ACC112 (cell line): Measurements from ENCODE around the gene AARS2.

Experiments used
- H2AFZ ChIP-seq: fragments of 200-600 bp; sonication (generic); one replicate; pipeline ENCODE4 v1.6.0; 2017; ENCODE audit warnings: antibody characterized with exemption, low read length; ENCODE audit not compliant: unreplicated experiment
- H3K27ac ChIP-seq: fragments of 200-600 bp; sonication (generic); 2 replicates; pipeline ENCODE4 v1.5.1; 2014; ENCODE audit warnings: low read depth, mild to moderate bottlenecking, antibody characterized with exemption, low read length, moderate library complexity
- H3K27me3 ChIP-seq: fragments of 200-600 bp; sonication (generic); 2 replicates; pipeline ENCODE4 v1.6.1; 2014; ENCODE audit warnings: mild to moderate bottlenecking, antibody characterized with exemption, low read length, moderate library complexity, mixed read lengths; ENCODE audit not compliant: insufficient read depth
- H3K36me3 ChIP-seq: fragments of 200-600 bp; sonication (generic); 2 replicates; pipeline ENCODE4 v1.6.1; 2016; ENCODE audit warnings: mild to moderate bottlenecking, antibody characterized with exemption, low read length, moderate library complexity, mixed read lengths; ENCODE audit not compliant: insufficient read depth
- H3K4me1 ChIP-seq: fragments of 200-600 bp; sonication (generic); one replicate; pipeline ENCODE4 v1.6.1; 2016; ENCODE audit warnings: low read length, mixed read lengths; ENCODE audit not compliant: insufficient read depth, unreplicated experiment, control insufficient read depth
- H3K4me3 ChIP-seq: fragments of 200-600 bp; sonication (generic); 2 replicates; pipeline ENCODE4 v1.5.1; 2014; ENCODE audit warnings: mild to moderate bottlenecking, low read depth, low read length
- H3K79me2 ChIP-seq: fragments of 200-600 bp; sonication (generic); one replicate; pipeline ENCODE4 v1.6.0; 2016; ENCODE audit warnings: low read length; ENCODE audit not compliant: control insufficient read depth, unreplicated experiment, insufficient read depth

Gene AARS2

GRCh38 chr6:44254191-44255104, 58.7 kb downstream of the AARS2 start:
- Histone ChIP-seq H3K27ac (no peak overlapping the region), H3K27me3 (no peaks in the 10 kb centered on the region), H2AFZ (no peak overlapping the region), H3K79me2 (peaks cover 37% of the 10 kb centered on the region), H3K4me3 (no peak overlapping the region), H3K4me1 (peaks cover 44% of the 10 kb centered on the region), H3K36me3 (peaks cover 39% of the 10 kb centered on the region)

GRCh38 chr6:44253307-44254101, 59.6 kb downstream of the AARS2 start:
- H3K4me1 ChIP-seq, result peaks cover 54% of the 10 kb centered on the region
- H3K36me3 ChIP-seq, result peaks cover 48% of the 10 kb centered on the region
- no peak overlapping the region for H3K27ac ChIP-seq
- H3K79me2 ChIP-seq, result peaks cover 46% of the 10 kb centered on the region
- H3K27me3 ChIP-seq, result no peaks in the 10 kb centered on the region
- no peak overlapping the region for H3K4me3 ChIP-seq
- no peak overlapping the region for H2AFZ ChIP-seq

DNA sequence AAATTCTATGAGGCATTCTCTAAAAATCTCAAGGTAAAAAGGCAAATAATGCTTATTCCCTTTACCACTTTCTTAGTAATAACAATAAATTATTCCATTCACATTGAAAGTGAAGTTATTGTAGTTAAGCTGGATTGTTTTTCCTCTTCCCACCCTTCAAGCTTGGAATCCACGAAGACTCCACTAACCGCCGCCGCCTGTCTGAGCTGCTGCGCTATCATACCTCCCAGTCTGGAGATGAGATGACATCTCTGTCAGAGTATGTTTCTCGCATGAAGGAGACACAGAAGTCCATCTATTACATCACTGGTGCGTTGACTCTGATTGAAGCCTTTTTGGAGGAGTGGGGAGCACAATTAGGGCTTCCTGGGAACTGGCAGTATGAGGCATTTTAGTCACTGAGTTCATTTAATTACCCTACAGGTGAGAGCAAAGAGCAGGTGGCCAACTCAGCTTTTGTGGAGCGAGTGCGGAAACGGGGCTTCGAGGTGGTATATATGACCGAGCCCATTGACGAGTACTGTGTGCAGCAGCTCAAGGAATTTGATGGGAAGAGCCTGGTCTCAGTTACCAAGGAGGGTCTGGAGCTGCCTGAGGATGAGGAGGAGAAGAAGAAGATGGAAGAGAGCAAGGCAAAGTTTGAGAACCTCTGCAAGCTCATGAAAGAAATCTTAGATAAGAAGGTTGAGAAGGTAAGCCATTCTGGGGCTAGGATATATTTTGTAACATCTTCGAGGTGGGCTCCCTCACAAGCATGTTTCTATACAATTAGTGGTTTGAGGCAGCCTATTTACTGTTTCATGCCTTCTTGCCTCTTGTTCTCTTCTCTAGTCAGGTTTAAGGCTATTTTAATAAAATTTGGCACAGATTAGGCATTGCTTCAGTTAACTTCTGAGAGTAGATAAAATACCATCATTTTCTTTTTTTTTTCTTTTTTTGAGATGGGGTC, 61.3 kb downstream of the AARS2 start:
- Histone ChIP-seq H2AFZ (no peak overlapping the region), H3K27me3 (no peaks in the 10 kb centered on the region), H3K79me2 (peaks cover 62% of the 10 kb centered on the region), H3K4me1 (peaks cover 49% of the 10 kb centered on the region), H3K27ac (no peak overlapping the region), H3K4me3 (no peak overlapping the region), H3K36me3 (peaks cover 60% of the 10 kb centered on the region)

DNA sequence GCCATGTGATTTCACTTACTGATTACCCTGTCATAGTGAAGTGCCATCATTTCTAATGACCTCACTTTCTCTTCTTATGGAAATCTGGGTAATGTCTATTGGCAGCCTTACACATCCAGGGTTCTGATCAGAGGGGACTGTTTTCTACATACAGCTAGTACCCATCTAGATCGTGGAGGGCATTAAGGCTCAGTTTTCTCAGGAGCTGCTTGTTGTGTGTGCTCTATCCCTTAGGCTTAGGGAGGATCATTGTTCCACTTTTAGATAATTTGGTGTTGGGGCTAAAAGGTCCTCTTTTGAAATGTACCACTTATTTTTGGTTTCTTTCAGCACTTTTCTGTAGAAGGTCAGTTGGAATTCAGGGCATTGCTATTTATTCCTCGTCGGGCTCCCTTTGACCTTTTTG, 62.4 kb downstream of the AARS2 start:
- no peak overlapping the region for H3K4me3 ChIP-seq
- peaks cover 46% of the 10 kb centered on the region for H3K4me1 ChIP-seq
- no peak overlapping the region for H2AFZ ChIP-seq
- H3K27ac ChIP-seq, result peak overlapping the region; percentile 39; the same call in 1 of the 2 replicates
- peaks cover 60% of the 10 kb centered on the region for H3K36me3 ChIP-seq
- H3K79me2 ChIP-seq, result peaks cover 51% of the 10 kb centered on the region
- no peaks in the 10 kb centered on the region for H3K27me3 ChIP-seq

DNA sequence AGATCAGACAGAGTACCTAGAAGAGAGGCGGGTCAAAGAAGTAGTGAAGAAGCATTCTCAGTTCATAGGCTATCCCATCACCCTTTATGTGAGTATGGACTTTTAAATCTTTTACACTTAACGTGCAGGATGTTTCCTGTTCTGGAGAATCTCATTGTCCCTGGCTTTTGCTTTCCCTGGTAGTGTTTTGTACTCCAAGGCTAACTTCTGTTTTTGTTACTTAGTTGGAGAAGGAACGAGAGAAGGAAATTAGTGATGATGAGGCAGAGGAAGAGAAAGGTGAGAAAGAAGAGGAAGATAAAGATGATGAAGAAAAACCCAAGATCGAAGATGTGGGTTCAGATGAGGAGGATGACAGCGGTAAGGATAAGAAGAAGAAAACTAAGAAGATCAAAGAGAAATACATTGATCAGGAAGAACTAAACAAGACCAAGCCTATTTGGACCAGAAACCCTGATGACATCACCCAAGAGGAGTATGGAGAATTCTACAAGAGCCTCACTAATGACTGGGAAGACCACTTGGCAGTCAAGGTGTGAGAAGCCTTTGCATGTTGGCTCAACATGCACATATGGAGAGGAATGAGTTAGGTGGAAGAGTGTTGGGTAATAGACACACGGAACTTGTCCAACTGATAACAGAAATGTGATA, 63.0 kb downstream of the AARS2 start:
- H3K27ac ChIP-seq, result peak overlapping the region; percentile 39; the same call in 1 of the 2 replicates
- H2AFZ ChIP-seq, result no peak overlapping the region
- H3K27me3 ChIP-seq, result no peaks in the 10 kb centered on the region
- H3K4me1 ChIP-seq, result peaks cover 46% of the 10 kb centered on the region
- H3K36me3 ChIP-seq, result peaks cover 58% of the 10 kb centered on the region
- peak overlapping the region; percentile 95; the same call in 1 of the 2 replicates for H3K4me3 ChIP-seq
- peaks cover 50% of the 10 kb centered on the region for H3K79me2 ChIP-seq
